DMS79 treated with DMSO at 0.1 percent for 48 hours (cell line): ENCODE measurements around the gene HBE1.
"Not testable (repeated sequence)": the region's sequence is repeated elsewhere in the genome, so short reads cannot be mapped to it uniquely, and the experiment has no call there.

Source experiments
- DNase-seq: peaks from one replicate; lab custom pipeline; 2025; lab: John Stamatoyannopoulos, UW

The HBE1 gene

DNA sequence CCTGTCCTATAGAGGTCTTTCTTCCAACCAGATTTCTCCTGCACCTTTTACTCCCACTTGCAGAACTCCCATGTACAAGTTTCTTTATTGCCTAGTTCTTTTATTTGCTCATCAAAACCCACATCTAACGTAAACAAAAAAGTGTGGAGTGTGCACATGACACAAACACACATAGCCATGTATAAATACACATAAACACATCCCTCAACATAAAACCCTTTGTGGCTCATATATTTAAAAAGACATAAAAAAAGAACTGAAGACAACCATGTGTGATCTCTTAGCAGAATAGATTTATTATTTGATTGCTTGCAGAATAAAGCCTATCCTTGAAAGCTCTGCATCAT, 16.9 kb downstream of the HBE1 start:
- no peak for DNase-seq

DNA sequence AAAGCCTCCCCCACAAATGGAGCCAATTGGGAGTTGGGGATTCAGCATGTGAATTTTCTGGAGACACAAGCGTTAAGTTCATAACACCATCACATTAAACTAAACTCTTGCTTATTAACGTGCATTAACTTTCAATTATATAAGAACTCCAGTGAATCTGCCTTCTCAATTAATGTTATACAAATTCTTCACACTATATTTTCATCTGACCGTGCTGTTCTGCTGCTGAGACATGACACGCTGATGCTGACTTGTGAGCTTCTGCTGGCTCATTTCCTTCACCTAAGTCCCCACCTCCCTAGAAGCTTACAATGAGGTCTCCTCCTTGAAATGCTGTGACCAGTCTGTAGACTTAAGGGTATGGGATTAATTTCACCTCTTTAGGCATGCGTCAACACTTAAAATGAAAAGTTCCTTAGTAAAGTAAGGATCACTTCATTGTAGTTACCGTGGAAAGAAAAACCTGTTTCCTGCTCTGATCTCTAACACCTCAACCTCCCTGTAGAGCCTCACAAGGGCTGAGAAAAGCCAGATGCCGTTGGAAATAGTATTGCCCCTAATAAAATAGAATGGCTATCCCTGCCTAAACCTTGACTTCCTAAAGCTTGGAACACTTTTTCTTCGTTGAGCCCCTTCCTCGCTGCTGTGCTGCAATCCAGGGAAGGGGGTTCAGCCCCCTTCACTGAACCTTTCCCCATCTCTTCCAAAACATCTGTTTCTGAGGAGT, 17.4 kb downstream of the HBE1 start:
- DNase-seq, result no peak

GRCh38 chr11:5251746-5252145, 18.0 kb downstream of the HBE1 start:
- DNase-seq, result no peak

- no peak for DNase-seq
These were observed 19.1 kb downstream of the HBE1 start for GRCh38 chr11:5250543-5251204.

DNA sequence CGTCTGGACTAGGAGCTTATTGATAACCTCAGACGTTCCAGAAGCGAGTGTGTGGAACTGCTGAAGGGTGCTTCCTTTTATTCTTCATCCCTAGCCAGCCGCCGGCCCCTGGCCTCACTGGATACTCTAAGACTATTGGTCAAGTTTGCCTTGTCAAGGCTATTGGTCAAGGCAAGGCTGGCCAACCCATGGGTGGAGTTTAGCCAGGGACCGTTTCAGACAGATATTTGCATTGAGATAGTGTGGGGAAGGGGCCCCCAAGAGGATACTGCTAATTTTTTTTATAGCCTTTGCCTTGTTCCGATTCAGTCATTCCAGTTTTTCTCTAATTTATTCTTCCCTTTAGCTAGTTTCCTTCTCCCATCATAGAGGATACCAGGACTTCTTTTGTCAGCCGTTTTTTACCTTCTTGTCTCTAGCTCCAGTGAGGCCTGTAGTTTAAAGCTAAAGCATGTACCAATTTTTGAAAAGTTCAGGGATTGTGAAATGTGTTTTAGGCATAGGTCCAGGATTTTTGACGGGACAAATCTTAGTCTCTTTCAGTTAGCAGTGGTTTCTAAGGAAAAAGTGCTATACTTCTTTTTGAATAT, 19.8 kb downstream of the HBE1 start, which contains the start of gene HBG1:
Gene HBG1, minus strand, starts transcription at position 51 of the 590 bp plus-strand sequence. CDS start 53 bp downstream, outside the sequence.
- not testable (repeated sequence) for DNase-seq

DNA sequence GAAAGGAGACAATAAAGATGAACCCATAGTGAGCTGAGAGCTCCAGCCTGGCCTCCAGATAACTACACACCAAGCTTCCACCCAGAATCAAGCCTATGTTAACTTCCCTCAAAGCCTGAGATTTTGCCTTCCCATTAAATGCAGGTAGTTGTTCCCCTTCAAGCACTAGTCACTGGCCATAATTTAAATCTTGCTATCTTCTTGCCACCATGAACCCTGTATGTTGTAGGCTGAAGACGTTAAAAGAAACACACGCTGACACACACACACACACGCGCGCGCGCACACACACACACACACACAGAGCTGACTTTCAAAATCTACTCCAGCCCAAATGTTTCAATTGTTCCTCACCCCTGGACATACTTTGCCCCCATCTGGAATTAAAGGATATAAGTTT, 21.2 kb downstream of the HBE1 start:
- not testable (repeated sequence) for DNase-seq

DNA sequence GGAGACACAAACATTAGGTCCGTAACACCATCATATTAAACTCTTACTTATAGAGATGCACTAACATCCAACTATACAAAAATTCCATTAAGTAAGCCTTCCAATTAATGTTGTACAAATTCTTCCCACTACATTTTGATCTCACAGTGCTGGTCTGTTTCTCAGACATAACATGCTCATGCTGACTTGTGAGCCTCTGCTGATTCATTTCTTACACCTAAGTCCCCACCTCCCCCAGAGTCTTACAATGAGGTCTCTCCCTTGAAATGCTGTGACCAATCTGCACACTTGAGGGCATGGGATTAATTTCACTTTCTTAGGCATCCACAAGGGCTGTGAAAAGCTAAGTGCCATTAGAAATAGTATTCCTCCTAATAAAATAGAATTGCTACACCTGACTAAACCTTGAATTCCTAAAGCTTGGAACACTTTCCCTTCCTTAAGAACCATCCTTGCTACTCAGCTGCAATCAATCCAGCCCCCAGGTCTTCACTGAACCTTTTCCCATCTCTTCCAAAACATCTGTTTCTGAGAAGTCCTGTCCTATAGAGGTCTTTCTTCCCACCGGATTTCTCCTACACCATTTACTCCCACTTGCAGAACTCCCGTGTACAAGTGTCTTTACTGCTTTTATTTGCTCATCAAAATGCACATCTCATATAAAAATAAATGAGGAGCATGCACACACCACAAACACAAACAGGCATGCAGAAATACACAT, 22.1 kb downstream of the HBE1 start:
- no peak for DNase-seq

DNA sequence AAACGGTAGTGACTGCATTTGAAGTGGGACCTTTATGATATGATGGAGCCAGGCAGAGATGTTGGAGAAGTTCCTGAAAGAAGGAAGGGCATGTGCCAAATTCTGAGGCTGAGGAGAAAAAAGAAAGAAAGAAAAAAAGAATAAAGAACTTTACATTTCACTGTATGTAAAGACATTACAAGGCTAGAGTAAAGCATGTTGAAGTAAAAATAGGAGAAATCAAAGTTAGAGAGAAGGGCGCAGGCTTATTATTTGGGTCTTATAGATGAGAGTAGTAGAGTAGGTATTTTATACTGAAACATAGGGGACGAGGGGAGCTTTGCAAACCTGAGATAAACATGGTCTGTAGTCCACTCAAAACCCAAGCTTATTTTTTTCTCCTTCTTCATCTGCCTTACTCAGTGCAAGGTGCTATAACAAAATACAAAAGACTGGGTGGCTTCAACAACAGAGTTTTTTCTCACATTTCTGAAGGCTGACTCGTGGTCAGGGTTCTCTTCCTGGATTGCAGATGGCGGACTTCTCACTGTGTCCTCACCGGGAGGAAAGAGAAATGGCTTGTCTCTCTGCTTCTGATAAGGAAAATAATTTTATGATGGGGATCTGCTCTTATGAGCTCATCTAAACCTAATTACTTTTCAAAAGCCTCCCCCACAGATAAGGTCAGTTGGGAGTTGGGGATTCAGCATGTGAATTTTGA, 22.8 kb downstream of the HBE1 start:
- DNase-seq, result no peak

- DNase-seq, result no peak
These were observed 24.6 kb downstream of the HBE1 start for GRCh38 chr11:5245155-5245554.

DNA sequence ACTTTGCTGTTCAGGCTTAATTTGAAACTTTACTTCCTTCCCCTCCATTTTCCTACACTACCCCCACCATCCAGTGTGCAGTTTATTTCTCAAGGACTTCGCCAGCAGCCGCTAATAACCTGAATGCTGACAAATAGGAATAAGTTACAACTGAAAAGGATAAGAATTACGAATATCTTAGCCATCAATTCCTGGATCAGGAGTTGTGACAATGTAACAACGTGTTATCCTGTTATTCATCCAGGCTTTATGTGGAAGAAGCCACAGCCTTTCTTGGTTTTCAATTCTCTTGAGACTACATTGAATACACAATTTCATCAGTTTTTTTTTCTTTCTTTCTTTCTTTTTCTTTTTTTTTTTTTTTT, 25.9 kb downstream of the HBE1 start:
- no peak for DNase-seq

DNA sequence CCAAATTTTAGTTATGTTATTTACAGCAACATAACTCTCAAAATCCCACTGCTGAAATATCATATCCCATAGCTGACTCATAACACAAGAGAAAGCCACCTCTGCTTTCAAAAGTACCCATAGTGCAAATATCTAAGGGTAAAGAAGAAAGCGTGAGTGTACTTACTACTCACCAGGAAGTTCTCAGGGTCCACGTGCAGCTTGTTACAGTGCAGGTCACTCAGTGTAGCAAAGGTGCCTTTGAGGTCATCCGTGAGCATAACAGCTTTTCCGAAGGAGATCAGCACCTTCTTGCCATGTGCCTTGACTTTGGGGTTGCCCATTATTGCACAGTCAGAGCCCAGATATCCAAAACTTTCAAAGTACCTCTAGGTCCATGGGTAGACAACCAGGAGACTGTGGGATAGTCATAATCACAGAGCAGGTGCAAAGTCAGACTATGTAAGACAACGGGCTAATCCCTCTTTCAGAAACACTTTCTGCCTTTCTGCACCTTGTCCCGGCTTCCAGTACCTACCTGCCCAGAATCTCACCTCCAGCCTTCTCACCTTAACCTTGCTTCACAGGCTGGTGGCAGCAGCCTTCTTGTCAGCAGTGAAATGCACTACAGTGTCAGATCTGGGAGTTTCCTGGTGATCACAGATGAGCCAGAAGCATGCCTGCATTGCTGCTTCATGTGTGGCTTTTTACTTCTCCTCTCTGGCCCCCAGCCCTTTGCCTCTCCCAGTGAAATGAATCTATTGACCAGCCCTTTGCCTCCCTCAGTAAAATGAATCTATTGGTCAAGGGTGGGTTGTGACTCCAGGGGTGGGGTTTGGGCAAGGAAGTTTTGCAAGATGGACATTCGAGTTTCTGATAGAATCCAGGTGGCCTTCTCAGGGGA, 26.6 kb downstream of the HBE1 start:
- no peak for DNase-seq

DNA sequence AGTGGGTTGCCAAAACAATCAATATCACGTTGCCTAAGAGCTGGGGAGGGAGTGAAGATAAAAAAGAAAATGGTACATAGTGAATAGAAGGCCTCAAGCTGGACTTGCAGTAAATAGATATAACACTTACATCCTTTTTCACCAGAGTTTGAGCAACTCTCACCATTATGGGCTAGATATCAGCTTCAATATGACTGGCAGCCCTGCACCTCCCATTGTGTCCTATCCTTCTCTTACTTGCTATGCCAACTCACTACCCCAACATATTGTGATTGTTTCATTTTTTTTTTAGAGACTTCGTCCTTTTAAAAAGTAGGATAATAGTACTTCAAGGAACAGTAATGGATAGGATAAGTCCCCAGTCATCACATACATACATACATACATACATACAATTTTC, 27.5 kb downstream of the HBE1 start:
- no peak for DNase-seq

DNA sequence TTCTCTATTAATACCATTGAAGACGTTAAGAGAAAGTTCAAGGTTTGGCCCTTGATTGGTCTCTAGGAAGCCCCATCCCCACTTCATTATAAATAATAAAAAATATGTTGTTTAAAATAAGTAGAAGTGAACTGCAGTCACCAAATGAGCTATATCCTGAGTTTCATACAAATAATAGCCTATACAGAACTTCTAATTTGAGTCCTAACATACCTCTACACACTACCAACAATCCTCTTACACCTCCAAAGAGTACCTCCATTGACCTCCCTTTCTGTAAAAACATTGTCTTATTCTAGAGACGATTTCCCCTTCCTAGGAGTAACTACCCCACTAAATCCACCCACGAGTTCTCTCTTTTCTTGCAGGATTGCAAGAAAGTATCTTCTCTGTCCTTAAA, 28.3 kb downstream of the HBE1 start:
- DNase-seq, result no peak

DNA sequence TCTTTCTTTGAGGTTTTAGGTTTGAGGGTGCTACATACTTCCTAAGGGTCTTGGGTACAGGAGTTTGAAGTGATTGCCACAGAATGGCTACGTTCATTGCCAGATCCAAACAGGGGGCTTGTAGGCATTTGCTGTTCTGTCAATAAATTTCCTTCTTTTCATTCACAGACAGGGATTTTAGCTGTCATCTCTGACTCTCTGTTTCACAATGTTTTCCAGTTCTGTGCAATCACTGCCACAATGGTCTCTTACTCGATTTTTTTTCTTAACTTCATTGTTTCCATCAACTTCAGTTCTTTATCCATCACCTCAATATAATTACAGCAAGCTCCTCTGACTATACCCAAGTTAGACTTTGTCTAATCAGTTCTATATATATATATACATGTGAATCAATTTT, 29.3 kb downstream of the HBE1 start:
- no peak for DNase-seq

DNA sequence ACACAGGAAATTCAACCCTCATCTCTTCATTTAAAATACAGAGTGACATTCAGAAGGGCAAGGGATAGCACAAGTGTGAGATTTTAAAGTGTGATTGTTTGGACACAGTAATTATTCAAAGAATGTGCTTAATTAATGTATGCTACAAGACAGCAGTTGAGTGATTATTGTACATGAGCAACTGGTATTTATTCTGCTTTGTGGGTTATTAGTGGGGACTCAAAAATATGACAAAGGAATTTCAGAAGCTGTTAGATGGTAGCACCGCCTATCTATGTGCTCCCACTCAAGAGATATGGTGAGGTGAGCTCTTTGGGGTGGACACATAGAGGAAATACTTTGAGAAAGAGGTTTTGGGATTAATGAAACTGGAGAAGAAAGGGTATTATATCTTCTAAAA, 29.7 kb downstream of the HBE1 start:
- DNase-seq, result no peak

- no peak for DNase-seq
These were observed 30.7 kb downstream of the HBE1 start for GRCh38 chr11:5239046-5239445.

GRCh38 chr11:5238486-5238885, 31.3 kb downstream of the HBE1 start:
- DNase-seq, result no peak

- DNase-seq, result no peak
These were observed 32.3 kb downstream of the HBE1 start for GRCh38 chr11:5237420-5237819.

DNA sequence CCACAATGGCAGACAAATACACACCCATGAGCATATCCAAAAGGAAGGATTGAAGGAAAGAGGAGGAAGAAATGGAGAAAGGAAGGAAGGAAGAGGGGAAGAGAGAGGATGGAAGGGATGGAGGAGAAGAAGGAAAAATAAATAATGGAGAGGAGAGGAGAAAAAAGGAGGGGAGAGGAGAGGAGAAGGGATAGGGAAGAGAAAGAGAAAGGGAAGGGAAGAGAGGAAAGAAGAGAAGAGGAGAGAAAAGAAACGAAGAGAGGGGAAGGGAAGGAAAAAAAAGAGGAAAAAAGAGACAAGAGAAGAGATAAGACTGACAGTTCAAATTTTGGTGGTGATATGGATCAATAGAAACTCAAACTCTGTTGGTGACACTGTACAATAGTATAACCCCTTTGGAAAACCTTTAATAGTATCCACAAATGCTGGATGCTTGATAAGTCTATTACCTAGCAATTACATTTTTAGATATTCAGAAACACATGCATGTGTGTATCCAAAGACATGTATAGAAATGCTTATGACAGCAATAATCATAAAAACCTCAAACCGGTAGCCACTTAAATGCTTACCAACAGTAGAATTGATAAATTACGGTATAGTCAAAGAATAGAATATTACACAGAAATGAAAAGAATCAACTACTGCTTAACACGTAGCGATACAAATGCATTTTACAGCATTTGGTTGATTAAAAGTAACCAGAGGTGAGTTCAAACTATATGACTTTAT, 34.2 kb downstream of the HBE1 start:
- no peak for DNase-seq

DNA sequence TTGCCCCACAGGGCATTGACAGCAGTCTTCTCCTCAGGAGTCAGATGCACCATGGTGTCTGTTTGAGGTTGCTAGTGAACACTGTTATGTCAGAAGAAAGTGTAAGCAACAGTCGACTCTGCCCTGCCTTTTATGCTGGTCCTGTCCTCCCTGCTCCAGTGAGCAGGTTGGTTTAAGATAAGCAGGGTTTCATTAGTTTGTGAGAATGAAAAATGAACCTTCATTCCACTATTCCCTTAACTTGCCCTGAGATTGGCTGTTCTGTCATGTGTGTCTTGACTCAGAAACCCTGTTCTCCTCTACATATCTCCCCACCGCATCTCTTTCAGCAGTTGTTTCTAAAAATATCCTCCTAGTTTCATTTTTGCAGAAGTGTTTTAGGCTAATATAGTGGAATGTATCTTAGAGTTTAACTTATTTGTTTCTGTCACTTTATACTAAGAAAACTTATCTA, 35.3 kb downstream of the HBE1 start, which contains the start of gene HBD:
Gene HBD, minus strand, starts transcription at position 103 of the 454 bp plus-strand sequence. Its CDS starts 50 bp downstream, at position 53.
- DNase-seq, result no peak
